Psoas muscle (tissue), 8 donors: ENCODE results near the gene PLEK2. TPM values are rescaled to one million over a fixed set of nuclear protein-coding genes. Genes with fewer than 3 reads are reported as not detected.

Experiments used
- ATAC-seq, 4 donors: fragments of 200-7000 bp; cut with Tn5 transposase; one replicate each; pipeline ENCODE4 v1.9.1; 2020; ENCODE audit warnings: moderate library complexity in 3 of 4, mild to moderate bottlenecking in 2 of 4
- DNase-seq, 2 donors: peaks; one replicate each; pipeline ENCODE4 v3.0.0-alpha.2; 2020
- H3K27ac ChIP-seq: fragments of 200-600 bp; one replicate; pipeline ENCODE4 v1.8.0; 2022
- H3K27me3 ChIP-seq, 3 donors: fragments of 200-600 bp in 1 of 3; one replicate each; pipeline versions ENCODE4 v1.6.1 to v1.8.0; 2013 to 2022; ENCODE audit warnings: low read length in 2 of 3, mild to moderate bottlenecking in 2 of 3, moderate library complexity in 1 of 3; ENCODE audit not compliant: insufficient read depth in 3 of 3
- H3K36me3 ChIP-seq, 2 donors: fragments of 200-600 bp in 1 of 2; one replicate each; pipeline versions ENCODE4 v1.6.1 to v1.8.0; 2013 to 2022; ENCODE audit warnings: low read depth in 1 of 2, mild to moderate bottlenecking in 1 of 2, moderate library complexity in 1 of 2; ENCODE audit not compliant: insufficient read depth in 1 of 2
- H3K4me1 ChIP-seq: fragments of 200-600 bp; one replicate; pipeline ENCODE4 v1.8.0; 2022
- H3K4me3 ChIP-seq: fragments of 200-600 bp; one replicate; pipeline ENCODE4 v1.8.0; 2022; ENCODE audit warnings: mild to moderate bottlenecking
- H3K9me3 ChIP-seq: fragments of 200-600 bp; one replicate; pipeline ENCODE4 v1.8.0; 2022
- CTCF ChIP-seq: fragments of 200-600 bp; IDR thresholded peaks from one replicate; pipeline ENCODE4 v1.8.0; 2022; ENCODE audit warnings: antibody characterized with exemption
- WGBS, 3 donors: extraction: QIAGEN DNeasy Blood & Tissue Kit; methylation state at CpG; one replicate each; pipeline versions ENCODE4 v1.1.6 to v1.1.7; 2013; 5-methylcytosine and 5-hydroxymethylcytosine counted together
- intact Hi-C, 2 donors: fragments of 100-400 bp; cut with DNase I; formaldehyde crosslinking; loops; one replicate each; pipeline versions ENCODE4 v1.11.0 to v1.14.2; 2022
- polyA plus RNA-seq, 3 donors: library from polyadenylated mRNA; stranded (reverse); fragments of 200-250 nt; gene quantifications; one replicate each; pipeline ENCODE4 v1.2.3, GENCODE V29; 2013
- total RNA-seq, 4 donors: library from RNA; stranded (reverse); fragmentation: NEBNext Ultra II Directional in 2 of 4; extraction: Animal tissue kit (Norgen Biotek cat#: 25700) in 2 of 4; gene quantifications; one replicate each; pipeline versions ENCODE4 v1.2.1 to v1.2.4, GENCODE V29; 2021 to 2023
- donor health status: healthy with polysubstance abuse.
- donor health status: DM: no; HTN: no; CAD: no; lungs with moderate emphysema.
- donor health status: Bipolar disorder and iron deficiency.
- donor health status: healthy.
- donor health status: DM: yes; HTN: yes; CAD: no.
- donor health status: DM: no; HTN: no; CAD: no.
- donor health status: DM: no; HTN: no; CAD: no.
- donor health status: DM: yes; HTN: yes; CAD: no.

Gene PLEK2
- total and polyA plus RNA-seq, 7 donors = 0.05 to 2.1 (median 0.68) TPM; not detected in 3

GRCh38 chr14:67435603-67436002 lies 23.6 kb upstream of the PLEK2 start:
- H3K9me3 ChIP-seq = no peaks in the 10 kb centered on the region
- H3K36me3 ChIP-seq = no peaks in the 10 kb centered on the region
- H3K27me3 ChIP-seq = no peaks in the 10 kb centered on the region
- intact Hi-C loops = no loop called here
- TF ChIP-seq CTCF = no peak
- H3K27ac ChIP-seq = no peak overlapping the region
- DNase-seq = no peak
- no peak overlapping the region for H3K4me3 ChIP-seq
- ATAC-seq = peak in 3 of 4 donors; percentile 23 to 61 (median 28)
- 82 to 90% (median 85%) methylated on average over 5 of the region's 5 CpGs for WGBS, 3 donors
- H3K4me1 ChIP-seq = peaks cover 33% of the 10 kb centered on the region

- no peak overlapping the region for H3K4me3 ChIP-seq
- peak; percentile 40 to 51 (median 46) for ATAC-seq
- peaks cover 39% of the 10 kb centered on the region for H3K4me1 ChIP-seq
- peak overlapping the region; percentile 17 for H3K27ac ChIP-seq
- DNase-seq = no peak
- no peaks in the 10 kb centered on the region for H3K9me3 ChIP-seq
- TF ChIP-seq CTCF = no peak
- H3K27me3 ChIP-seq = no peaks in the 10 kb centered on the region
- intact Hi-C loops = no loop called here
- WGBS, 3 donors = 6 to 16% (median 15%) methylated on average over 7 of the region's 7 CpGs
- H3K36me3 ChIP-seq = no peaks in the 10 kb centered on the region
Measured at GRCh38 chr14:67432050-67432564, 20.1 kb upstream of the PLEK2 start.

GRCh38 chr14:67429510-67430205 lies 17.7 kb upstream of the PLEK2 start:
- DNase-seq = no peak
- Histone ChIP-seq H3K4me3 (no peak overlapping the region), H3K36me3 (no peaks in the 10 kb centered on the region), H3K27ac (no peak overlapping the region), H3K9me3 (no peaks in the 10 kb centered on the region), H3K27me3 (no peaks in the 10 kb centered on the region), H3K4me1 (peaks cover 31% of the 10 kb centered on the region)
- no peak for ATAC-seq
- no peak for TF ChIP-seq CTCF
- intact Hi-C loops = loop anchor here (5.0 to 10.0 kb wide), 2 partner anchors 58 to 275 kb away; partner anchors contain the start of genes RDH12 (in 2 of the 2) and TMEM229B (in 1 of the 2)
- WGBS, 3 donors = 72 to 88% (median 72%) methylated on average over 9 of the region's 9 CpGs

GRCh38 chr14:67428501-67429031 lies 16.6 kb upstream of the PLEK2 start:
- intact Hi-C loops = loop anchor here (5.0 to 10.0 kb wide), 2 partner anchors 59 to 276 kb away; partner anchors contain the start of genes RDH12 (in 2 of the 2) and TMEM229B (in 1 of the 2)
- Histone ChIP-seq H3K36me3 (no peaks in the 10 kb centered on the region), H3K4me3 (no peak overlapping the region), H3K4me1 (peaks cover 31% of the 10 kb centered on the region), H3K27me3 (no peaks in the 10 kb centered on the region), H3K9me3 (no peaks in the 10 kb centered on the region), H3K27ac (no peak overlapping the region)
- ATAC-seq = peak in 3 of 4 donors; percentile 42 to 63 (median 56)
- 68 to 74% (median 71%) methylated on average over 7 of the region's 7 CpGs for WGBS, 3 donors
- no peak for TF ChIP-seq CTCF
- DNase-seq = no peak
